ENCODE measurements around the gene PLEKHO2.
"Not testable (repeated sequence)": the region's sequence is repeated elsewhere in the genome, so short reads cannot be mapped to it uniquely, and the experiment has no call there.

GRCh38 chr15:64798905-64799304 is 42.8 kb upstream of the PLEKHO2 start:
- TF ChIP-seq POLR2AphosphoS5, POLR2A, CTCF (IDR thresholded peaks at IDR 0.05): not testable (repeated sequence)
